WTC11 (cell line): Measurements from ENCODE around the gene NTN3. TPM values are rescaled to one million over a fixed set of nuclear protein-coding genes. Genes with fewer than 3 reads are reported as not detected.
A peak's percentile ranks its signal among the peaks of the same experiment; 100 is the strongest.

Source experiments
- ATAC-seq: fragments of 200-7000 bp; cut with Tn5 transposase; 2 replicates; pipeline ENCODE4 v1.10.0; 2021; ENCODE audit warnings: mild to moderate bottlenecking, moderate library complexity
- CTCF ChIA-PET: fragments of 300-600 bp; sonication (Branson Sonifier 250); formaldehyde crosslinking; loops from one replicate; lab custom pipeline; 2021; ENCODE audit warnings: antibody characterized with exemption; lab: Charles Lee
- POLR2A ChIA-PET: fragments of 350-600 bp; sonication (Branson Sonifier 250); formaldehyde crosslinking; loops from one replicate; lab custom pipeline; 2021; ENCODE audit warnings: antibody characterized with exemption; lab: Charles Lee
- DNase-seq: peaks from one replicate; pipeline ENCODE4 v3.0.0; 2021; ENCODE audit warnings: low spot score
- H3K27ac Mint-ChIP-seq: 2 replicates; pipeline ENCODE4 v1.8.0; 2021; ENCODE audit warnings: mixed read lengths
- H3K27me3 Mint-ChIP-seq: 2 replicates; pipeline ENCODE4 v1.8.0; 2021; ENCODE audit warnings: low read depth, mild to moderate bottlenecking, moderate library complexity, mixed read lengths
- H3K36me3 Mint-ChIP-seq: 2 replicates; pipeline ENCODE4 v1.8.0; 2021; ENCODE audit warnings: mixed read lengths
- H3K4me1 Mint-ChIP-seq: 2 replicates; pipeline ENCODE4 v1.8.0; 2022; ENCODE audit warnings: mixed read lengths
- H3K4me3 Mint-ChIP-seq: 2 replicates; pipeline ENCODE4 v1.8.0; 2021; ENCODE audit warnings: mild to moderate bottlenecking, moderate library complexity, mixed read lengths
- H3K9me3 Mint-ChIP-seq: 2 replicates; pipeline ENCODE4 v1.8.0; 2021; ENCODE audit warnings: mixed read lengths
- AR ChIP-seq: fragments of 250-450 bp; sonication (Bioruptor Pico); IDR thresholded peaks from 2 replicates; pipeline ENCODE4 v1.9.0; 2021; ENCODE audit warnings: mild to moderate bottlenecking
- ARID4B ChIP-seq: sonication (generic); formaldehyde crosslinking; IDR thresholded peaks from 2 replicates; pipeline ENCODE4 v1.8.0; 2023; ENCODE audit warnings: missing genetic modification reagents, mild to moderate bottlenecking, borderline replicate concordance
- CREM ChIP-seq: sonication (generic); formaldehyde crosslinking; IDR thresholded peaks from 2 replicates; pipeline ENCODE4 v1.8.1; 2022; ENCODE audit warnings: mild to moderate bottlenecking, missing genetic modification reagents, moderate library complexity
- E2F4 ChIP-seq: sonication (generic); formaldehyde crosslinking; IDR thresholded peaks from 2 replicates; pipeline ENCODE4 v1.8.1; 2022; ENCODE audit warnings: low read depth, mild to moderate bottlenecking, moderate library complexity, missing genetic modification reagents, borderline replicate concordance
- EMX1 ChIP-seq: fragments of 250-450 bp; sonication (Bioruptor Pico); IDR thresholded peaks from 2 replicates; pipeline ENCODE4 v1.8.0; 2021; ENCODE audit warnings: mild to moderate bottlenecking
- GABPB1 ChIP-seq: sonication (generic); formaldehyde crosslinking; IDR thresholded peaks from 2 replicates; pipeline ENCODE4 v1.8.1; 2023; ENCODE audit warnings: mild to moderate bottlenecking, missing genetic modification reagents
- GTF2I ChIP-seq: fragments of 250-450 bp; sonication (Bioruptor Pico); conservative IDR thresholded peaks from 2 replicates; pipeline ENCODE4 v1.4.0; 2021; ENCODE audit warnings: mild to moderate bottlenecking
- IRF2 ChIP-seq: sonication (generic); formaldehyde crosslinking; IDR thresholded peaks from 2 replicates; pipeline ENCODE4 v1.8.0; 2022; ENCODE audit warnings: low read depth, missing genetic modification reagents, borderline replicate concordance
- MAX ChIP-seq: sonication (generic); formaldehyde crosslinking; IDR thresholded peaks from 2 replicates; pipeline ENCODE4 v1.8.0; 2022; ENCODE audit warnings: mild to moderate bottlenecking, missing genetic modification reagents
- MLX ChIP-seq: sonication (generic); formaldehyde crosslinking; IDR thresholded peaks from 2 replicates; pipeline ENCODE4 v1.8.1; 2023; ENCODE audit warnings: mild to moderate bottlenecking, missing genetic modification reagents, moderate library complexity
- NR1H2 ChIP-seq: sonication (generic); formaldehyde crosslinking; IDR thresholded peaks from 2 replicates; pipeline ENCODE4 v1.9.0; 2021; ENCODE audit warnings: mild to moderate bottlenecking, moderate library complexity, missing genetic modification reagents
- NR2C2 ChIP-seq: sonication (generic); formaldehyde crosslinking; IDR thresholded peaks from 2 replicates; pipeline ENCODE4 v1.8.0; 2022; ENCODE audit warnings: mild to moderate bottlenecking, missing genetic modification reagents
- PRDM15 ChIP-seq: sonication (generic); formaldehyde crosslinking; IDR thresholded peaks from 2 replicates; pipeline ENCODE4 v1.8.0; 2022; ENCODE audit warnings: missing genetic modification reagents
- SMAD3 ChIP-seq: sonication (generic); formaldehyde crosslinking; IDR thresholded peaks from 2 replicates; pipeline ENCODE4 v1.8.0; 2022; ENCODE audit warnings: missing genetic modification reagents, mild to moderate bottlenecking, borderline replicate concordance
- TP53 ChIP-seq: sonication (generic); formaldehyde crosslinking; IDR thresholded peaks from 2 replicates; pipeline ENCODE4 v1.8.1; 2023; ENCODE audit warnings: mild to moderate bottlenecking, missing genetic modification reagents
- ZBTB43 ChIP-seq: sonication (generic); formaldehyde crosslinking; IDR thresholded peaks from 2 replicates; pipeline ENCODE4 v1.8.1; 2023; ENCODE audit warnings: mild to moderate bottlenecking, missing genetic modification reagents
- ZMAT4 ChIP-seq: fragments of 250-450 bp; sonication (Bioruptor Pico); IDR thresholded peaks from 2 replicates; pipeline ENCODE4 v1.9.0; 2021; ENCODE audit warnings: mild to moderate bottlenecking
- ZNF219 ChIP-seq: sonication (generic); formaldehyde crosslinking; IDR thresholded peaks from 2 replicates; pipeline ENCODE4 v1.8.0; 2023; ENCODE audit warnings: missing genetic modification reagents, mild to moderate bottlenecking, borderline replicate concordance
- ZNF416 ChIP-seq: fragments of 250-450 bp; sonication (Bioruptor Pico); IDR thresholded peaks from 2 replicates; pipeline ENCODE4 v1.9.0; 2021; ENCODE audit warnings: mild to moderate bottlenecking, inconsistent platforms
- ZNF423 ChIP-seq: fragments of 250-450 bp; sonication (Bioruptor Pico); IDR thresholded peaks from 2 replicates; pipeline ENCODE4 v2.1.2; 2022; ENCODE audit warnings: mild to moderate bottlenecking, moderate library complexity
- ZNF671 ChIP-seq: fragments of 250-450 bp; sonication (Bioruptor Pico); IDR thresholded peaks from 2 replicates; pipeline ENCODE4 v1.8.0; 2021; ENCODE audit warnings: mild to moderate bottlenecking
- total RNA-seq: library from RNA; stranded (reverse); gene quantifications from 3 replicates; pipeline ENCODE4 v1.2.3, GENCODE V29; 2021

Gene NTN3
- total RNA-seq, 1 experiment from 2014 or later: 0.92 TPM

GRCh38 chr16:2467528-2468232 lies 3.4 kb upstream of the NTN3 start:
- Mint-ChIP-seq H3K4me3 (peak overlapping the region; percentile 59), H3K36me3 (peaks cover 6% of the 10 kb centered on the region; the same call in 1 of the 2 replicates), H3K9me3 (no peaks in the 10 kb centered on the region), H3K27me3 (peaks cover 30% of the 10 kb centered on the region), H3K4me1 (peaks cover 14% of the 10 kb centered on the region), H3K27ac (no peak overlapping the region)
- ATAC-seq (peak; percentile 38), DNase-seq (peak; percentile 73)
- POLR2A ChIA-PET: interaction anchor here (0.6 to 3.3 kb wide), 4 partner anchors 8 to 1136 kb away, joined by 3 to 15 read pairs (median 4); partner anchors contain the start of gene TEDC2
- CTCF ChIA-PET: interaction anchor here (0.5 to 5.9 kb wide), 6 partner anchors 27 to 587 kb away, joined by 3 to 53 read pairs (median 4); partner anchors contain the start of genes ATP6V0C, CCNF and ECI1
- TF ChIP-seq NR1H2 (CRISPR knock-in tag) (no peak), ZMAT4 (CRISPR knock-in tag) (no peak), GTF2I (CRISPR knock-in tag) (no peak), ZNF219 (CRISPR knock-in tag) (no peak), ZNF416 (CRISPR knock-in tag) (no peak), SMAD3 (CRISPR knock-in tag) (no peak), MAX (CRISPR knock-in tag) (peak; percentile 66), CREM (CRISPR knock-in tag) (no peak; the same call in none of the 2 replicates), IRF2 (CRISPR knock-in tag) (no peak), EMX1 (no peak), ZNF423 (peak; percentile 87), ZNF671 (CRISPR knock-in tag) (no peak), MLX (CRISPR knock-in tag) (no peak), ARID4B (peak; percentile 52; the same call in 1 of the 2 replicates), PRDM15 (CRISPR knock-in tag) (no peak), ZBTB43 (CRISPR knock-in tag) (no peak), AR (CRISPR knock-in tag) (no peak), GABPB1 (no peak), TP53 (CRISPR knock-in tag) (no peak), E2F4 (CRISPR knock-in tag) (no peak), NR2C2 (no peak)
